ENCODE results near the gene FOXQ1. TPM values are rescaled to one million over a fixed set of nuclear protein-coding genes. Genes with fewer than 3 reads are reported as not detected.

The FOXQ1 gene
- total RNA-seq, 2 experiments from 2014 or later, result not detected

DNA sequence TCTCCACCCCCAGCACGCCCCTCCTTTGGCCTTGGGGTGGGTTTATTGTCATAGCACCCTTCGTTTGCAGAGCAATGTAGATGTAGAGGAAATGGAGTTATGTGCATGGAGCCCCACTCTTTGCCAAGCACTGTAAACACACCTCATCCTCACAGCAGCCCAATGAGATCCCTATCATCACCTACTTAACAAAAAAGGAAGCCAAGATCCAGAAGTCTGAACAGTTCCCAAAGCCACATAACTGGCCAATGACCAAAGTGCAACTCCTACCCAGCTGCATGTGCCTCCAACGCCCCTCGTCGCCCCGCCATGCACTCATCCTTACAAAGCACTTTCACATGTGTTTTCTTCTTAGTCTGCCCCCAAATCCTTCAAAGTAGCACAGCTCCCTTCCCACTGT lies 21.8 kb upstream of the FOXQ1 start:
- no peaks in the 10 kb centered on the region for H3K36me3 ChIP-seq (ENCODE audit: insufficient read depth, low read length)
- no peaks in the 10 kb centered on the region for H3K9me3 ChIP-seq (ENCODE audit: low read length)
- H3K4me3 ChIP-seq (ENCODE audit: low read depth, low read length, poor library complexity, severe bottlenecking), result no peak overlapping the region
- no peaks in the 10 kb centered on the region for H4K20me1 ChIP-seq (ENCODE audit: insufficient read depth, low read length)
- no peak overlapping the region for H3K4me2 ChIP-seq (ENCODE audit: low read length)
- CTCF ChIA-PET (ENCODE audit: unreplicated experiment), result no interaction called here
- no peaks in the 10 kb centered on the region for H3K9me2 ChIP-seq (ENCODE audit: insufficient read depth, low read length)
- no peak overlapping the region for H3K27ac ChIP-seq (ENCODE audit: low read depth, low read length, poor library complexity, severe bottlenecking)
- no peak overlapping the region for H2AFZ ChIP-seq (ENCODE audit: low read length)
- DNase-seq (ENCODE audit: low spot score), result no peak
- BruUV-seq (replicated peaks), result no TSS peak
- H3K79me2 ChIP-seq (ENCODE audit: insufficient read depth, low read depth, low read length), result no peaks in the 10 kb centered on the region
- POLR2A ChIA-PET, result no interaction called here
- intact Hi-C loops (cut with micrococcal nuclease; ENCODE audit: unreplicated experiment), result no loop called here
- no peak for TF ChIP-seq EZH2phosphoT487 (IDR thresholded peaks at IDR 0.05; ENCODE audit: borderline replicate concordance, low read depth, low read length)
- TF ChIP-seq, protein P1, sequence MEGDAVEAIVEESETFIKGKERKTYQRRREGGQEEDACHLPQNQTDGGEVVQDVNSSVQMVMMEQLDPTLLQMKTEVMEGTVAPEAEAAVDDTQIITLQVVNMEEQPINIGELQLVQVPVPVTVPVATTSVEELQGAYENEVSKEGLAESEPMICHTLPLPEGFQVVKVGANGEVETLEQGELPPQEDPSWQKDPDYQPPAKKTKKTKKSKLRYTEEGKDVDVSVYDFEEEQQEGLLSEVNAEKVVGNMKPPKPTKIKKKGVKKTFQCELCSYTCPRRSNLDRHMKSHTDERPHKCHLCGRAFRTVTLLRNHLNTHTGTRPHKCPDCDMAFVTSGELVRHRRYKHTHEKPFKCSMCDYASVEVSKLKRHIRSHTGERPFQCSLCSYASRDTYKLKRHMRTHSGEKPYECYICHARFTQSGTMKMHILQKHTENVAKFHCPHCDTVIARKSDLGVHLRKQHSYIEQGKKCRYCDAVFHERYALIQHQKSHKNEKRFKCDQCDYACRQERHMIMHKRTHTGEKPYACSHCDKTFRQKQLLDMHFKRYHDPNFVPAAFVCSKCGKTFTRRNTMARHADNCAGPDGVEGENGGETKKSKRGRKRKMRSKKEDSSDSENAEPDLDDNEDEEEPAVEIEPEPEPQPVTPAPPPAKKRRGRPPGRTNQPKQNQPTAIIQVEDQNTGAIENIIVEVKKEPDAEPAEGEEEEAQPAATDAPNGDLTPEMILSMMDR (conservative IDR thresholded peaks at IDR 0.05; ENCODE audit: low read length), result no peak
- H3K4me1 ChIP-seq (ENCODE audit: insufficient read depth, low read length, poor library complexity, severe bottlenecking), result no peaks in the 10 kb centered on the region

DNA sequence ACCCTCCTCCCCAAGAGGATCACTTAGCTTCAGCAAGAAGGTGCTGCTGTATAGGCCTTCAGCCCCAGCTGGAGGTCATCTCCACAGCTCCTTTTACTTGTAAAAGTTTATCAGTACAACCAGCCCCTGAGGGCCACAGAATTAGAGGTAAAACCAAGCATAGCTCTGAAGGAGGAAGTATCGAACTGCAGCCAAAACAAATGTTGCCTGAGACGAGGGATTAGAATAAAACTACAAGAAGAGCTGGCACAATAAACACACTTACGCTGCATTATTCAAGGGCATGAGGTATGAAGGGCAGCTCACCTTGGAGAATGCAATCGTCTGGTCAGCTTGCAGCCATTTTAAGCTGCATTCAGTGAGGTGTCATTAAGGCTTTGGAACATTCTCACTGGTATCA lies 21.1 kb upstream of the FOXQ1 start:
- no peak for DNase-seq (ENCODE audit: low spot score)
- no peak for TF ChIP-seq EZH2phosphoT487 (IDR thresholded peaks at IDR 0.05; ENCODE audit: borderline replicate concordance, low read depth, low read length)
- TF ChIP-seq, protein P1 (conservative IDR thresholded peaks at IDR 0.05; ENCODE audit: low read length), result no peak
- no peaks in the 10 kb centered on the region for H3K9me2 ChIP-seq (ENCODE audit: insufficient read depth, low read length)
- H3K79me2 ChIP-seq (ENCODE audit: insufficient read depth, low read depth, low read length), result no peaks in the 10 kb centered on the region
- H3K9me3 ChIP-seq (ENCODE audit: low read length), result no peaks in the 10 kb centered on the region
- no peak overlapping the region for H3K4me3 ChIP-seq (ENCODE audit: low read depth, low read length, poor library complexity, severe bottlenecking)
- H3K36me3 ChIP-seq (ENCODE audit: insufficient read depth, low read length), result no peaks in the 10 kb centered on the region
- intact Hi-C loops (cut with micrococcal nuclease; ENCODE audit: unreplicated experiment), result no loop called here
- H3K4me1 ChIP-seq (ENCODE audit: insufficient read depth, low read length, poor library complexity, severe bottlenecking), result no peaks in the 10 kb centered on the region
- H2AFZ ChIP-seq (ENCODE audit: low read length), result no peak overlapping the region
- no peak overlapping the region for H3K4me2 ChIP-seq (ENCODE audit: low read length)
- no TSS peak for BruUV-seq (replicated peaks)
- ChIA-PET CTCF (ENCODE audit: unreplicated experiment) (no interaction called here), POLR2A (no interaction called here)
- no peak overlapping the region for H3K27ac ChIP-seq (ENCODE audit: low read depth, low read length, poor library complexity, severe bottlenecking)
- H4K20me1 ChIP-seq (ENCODE audit: insufficient read depth, low read length), result no peaks in the 10 kb centered on the region

DNA sequence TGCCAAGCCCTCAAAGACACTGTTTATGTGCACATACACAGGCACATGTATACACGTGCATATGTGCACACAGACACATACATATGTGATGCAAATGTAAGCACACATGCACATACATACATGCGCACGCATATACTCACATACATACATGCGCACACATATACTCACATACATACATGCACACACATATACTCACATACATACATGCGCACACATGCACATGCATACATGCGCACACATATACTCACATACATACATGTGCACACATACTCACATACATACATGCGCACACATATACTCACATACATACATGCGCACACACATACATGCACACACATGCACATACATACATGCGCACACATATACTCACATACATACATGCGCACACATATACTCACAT lies 20.5 kb upstream of the FOXQ1 start:
- CTCF ChIA-PET (ENCODE audit: unreplicated experiment), result no interaction called here
- Histone ChIP-seq H3K9me3 (ENCODE audit: low read length) (no peaks in the 10 kb centered on the region), H3K4me1 (ENCODE audit: insufficient read depth, low read length, poor library complexity, severe bottlenecking) (no peaks in the 10 kb centered on the region), H4K20me1 (ENCODE audit: insufficient read depth, low read length) (no peaks in the 10 kb centered on the region), H3K79me2 (ENCODE audit: insufficient read depth, low read depth, low read length) (no peaks in the 10 kb centered on the region), H2AFZ (ENCODE audit: low read length) (no peak overlapping the region), H3K27ac (ENCODE audit: low read depth, low read length, poor library complexity, severe bottlenecking) (no peak overlapping the region), H3K9me2 (ENCODE audit: insufficient read depth, low read length) (no peaks in the 10 kb centered on the region), H3K36me3 (ENCODE audit: insufficient read depth, low read length) (no peaks in the 10 kb centered on the region), H3K4me3 (ENCODE audit: low read depth, low read length, poor library complexity, severe bottlenecking) (no peak overlapping the region), H3K4me2 (ENCODE audit: low read length) (no peak overlapping the region)
- POLR2A ChIA-PET, result no interaction called here
- TF ChIP-seq EZH2phosphoT487 (IDR thresholded peaks at IDR 0.05; ENCODE audit: borderline replicate concordance, low read depth, low read length), result no peak
- TF ChIP-seq, protein P1 (conservative IDR thresholded peaks at IDR 0.05; ENCODE audit: low read length), result no peak
- DNase-seq (ENCODE audit: low spot score), result no peak
- intact Hi-C loops (cut with micrococcal nuclease; ENCODE audit: unreplicated experiment), result no loop called here
- BruUV-seq (replicated peaks), result no TSS peak
